ENCODE results near the gene TTYH1. TPM values are rescaled to one million over a fixed set of nuclear protein-coding genes. Genes with fewer than 3 reads are reported as not detected.

TTYH1 gene
- total and polyA plus RNA-seq, 2 donors (not counting 1 experiment from before 2014, with no cell fraction given) = not detected

DNA sequence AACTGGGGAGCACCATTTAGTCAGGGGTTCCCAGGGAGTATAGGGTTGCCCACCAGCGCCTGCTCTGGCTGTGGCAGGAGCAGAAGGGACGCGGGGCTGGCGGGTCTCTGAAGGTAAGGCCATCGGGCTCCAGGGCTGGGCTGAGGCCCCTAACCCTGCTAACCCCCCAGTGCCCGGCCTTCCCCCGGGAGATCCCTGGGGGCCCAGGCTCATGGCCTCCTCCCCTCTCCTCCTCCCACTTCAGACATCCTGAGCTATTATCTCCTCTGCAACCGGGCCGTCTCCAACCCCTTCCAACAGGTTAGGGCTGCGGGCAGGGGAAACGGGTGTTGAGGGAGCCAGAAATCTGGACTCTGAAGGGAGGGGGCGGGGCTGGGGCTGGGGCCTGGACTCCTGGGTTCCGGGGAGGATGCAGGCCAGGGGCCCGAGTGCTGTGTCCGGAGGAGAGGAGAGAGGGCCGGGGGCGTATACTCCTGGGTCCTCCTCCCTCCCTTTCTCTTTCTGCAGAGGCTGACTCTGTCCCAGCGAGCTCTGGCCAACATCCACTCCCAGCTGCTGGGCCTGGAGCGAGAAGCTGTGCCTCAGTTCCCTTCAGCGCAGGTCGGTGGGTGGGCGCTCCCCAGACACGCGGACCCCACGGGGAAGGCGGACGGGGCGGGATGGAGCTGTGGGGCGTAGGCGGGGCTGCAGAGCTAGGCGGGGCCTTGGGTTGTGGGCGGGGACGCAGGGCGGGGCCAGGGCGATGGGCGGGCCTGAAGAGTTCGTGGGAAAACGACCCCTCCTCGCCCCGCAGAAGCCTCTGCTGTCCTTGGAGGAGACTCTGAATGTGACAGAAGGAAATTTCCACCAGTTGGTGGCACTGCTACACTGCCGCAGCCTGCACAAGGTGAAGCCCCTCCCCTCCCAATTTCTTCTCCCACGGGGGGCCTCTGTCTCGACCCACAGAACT is 15.3 kb downstream of the TTYH1 start:
- Histone ChIP-seq H3K27me3 (ENCODE audit: control insufficient read depth, insufficient read depth, low read length) (no peaks in the 10 kb centered on the region), H2AFZ (ENCODE audit: low read length) (no peak overlapping the region), H3K4me3 (replicated peaks in 1 of 4; ENCODE audit: control extremely low read depth in 1 of 4, insufficient read depth in 1 of 4, low read depth in 3 of 4, low read length in 4 of 4) (peak overlapping the region in 1 of 4 experiments; percentile 25), H3K79me2 (ENCODE audit: control insufficient read depth, insufficient read depth, low read length) (no peaks in the 10 kb centered on the region), H3K9me3 (ENCODE audit: control insufficient read depth, insufficient read depth, low read depth, low read length) (no peaks in the 10 kb centered on the region), H3K36me3 (ENCODE audit: control insufficient read depth, insufficient read depth, low read length) (no peaks in the 10 kb centered on the region), H3K27ac (ENCODE audit: insufficient read depth, low read length) (no peak overlapping the region), H4K20me1 (ENCODE audit: control insufficient read depth, extremely low read depth, insufficient read depth, low read length) (no peaks in the 10 kb centered on the region), H3K4me2 (ENCODE audit: extremely low read depth, insufficient read depth, low read length) (peak overlapping the region; percentile 68), H3K4me1 (ENCODE audit: control insufficient read depth, extremely low read depth, insufficient read depth, low read length) (no peaks in the 10 kb centered on the region), H3K9ac (ENCODE audit: insufficient read depth, low read length) (no peak overlapping the region)
- DNase-seq (ENCODE audit: low read depth in 2 of 2) = peak in 1 of 2 donors; percentile 28
- no peak for TF ChIP-seq EZH2 (IDR thresholded peaks at IDR 0.05; ENCODE audit: low read length, missing control alignments)
- TF ChIP-seq, protein P1, sequence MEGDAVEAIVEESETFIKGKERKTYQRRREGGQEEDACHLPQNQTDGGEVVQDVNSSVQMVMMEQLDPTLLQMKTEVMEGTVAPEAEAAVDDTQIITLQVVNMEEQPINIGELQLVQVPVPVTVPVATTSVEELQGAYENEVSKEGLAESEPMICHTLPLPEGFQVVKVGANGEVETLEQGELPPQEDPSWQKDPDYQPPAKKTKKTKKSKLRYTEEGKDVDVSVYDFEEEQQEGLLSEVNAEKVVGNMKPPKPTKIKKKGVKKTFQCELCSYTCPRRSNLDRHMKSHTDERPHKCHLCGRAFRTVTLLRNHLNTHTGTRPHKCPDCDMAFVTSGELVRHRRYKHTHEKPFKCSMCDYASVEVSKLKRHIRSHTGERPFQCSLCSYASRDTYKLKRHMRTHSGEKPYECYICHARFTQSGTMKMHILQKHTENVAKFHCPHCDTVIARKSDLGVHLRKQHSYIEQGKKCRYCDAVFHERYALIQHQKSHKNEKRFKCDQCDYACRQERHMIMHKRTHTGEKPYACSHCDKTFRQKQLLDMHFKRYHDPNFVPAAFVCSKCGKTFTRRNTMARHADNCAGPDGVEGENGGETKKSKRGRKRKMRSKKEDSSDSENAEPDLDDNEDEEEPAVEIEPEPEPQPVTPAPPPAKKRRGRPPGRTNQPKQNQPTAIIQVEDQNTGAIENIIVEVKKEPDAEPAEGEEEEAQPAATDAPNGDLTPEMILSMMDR (conservative IDR thresholded peaks at IDR 0.05 in 1 of 2, IDR thresholded peaks at IDR 0.05 in 1 of 2; ENCODE audit: low read depth in 1 of 2, low read length in 2 of 2) = peak in 1 of 2 donors; percentile 5

DNA sequence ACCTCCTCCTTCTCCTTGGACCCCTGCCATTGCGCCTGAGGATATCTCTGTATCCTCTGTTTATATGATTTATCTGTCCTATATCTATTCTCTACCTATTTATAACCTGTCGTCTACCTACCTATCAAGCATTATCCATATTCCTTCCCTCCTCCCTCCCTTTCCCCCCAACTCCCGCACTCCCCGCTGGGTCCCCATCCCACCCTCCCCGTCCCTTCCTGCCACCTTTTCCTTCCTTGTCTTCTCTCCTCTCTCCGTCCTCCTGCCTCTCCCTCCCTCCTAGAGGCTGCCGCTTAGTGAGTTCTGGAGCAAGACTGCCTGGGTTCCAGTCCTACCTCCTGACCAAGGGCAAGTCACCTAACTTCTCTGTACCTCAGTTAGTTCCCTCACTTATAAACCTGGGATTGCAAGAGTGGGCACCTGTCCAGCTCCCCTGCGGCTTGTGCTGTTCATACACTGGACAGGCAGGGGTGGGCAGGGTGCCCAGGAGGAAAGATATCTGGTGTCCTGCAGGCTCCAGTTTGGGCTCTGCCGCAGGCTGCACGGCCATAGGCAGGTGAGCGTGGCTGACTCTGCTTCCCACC is 16.1 kb downstream of the TTYH1 start:
- Histone ChIP-seq H3K4me2 (ENCODE audit: extremely low read depth, insufficient read depth, low read length) (no peak overlapping the region), H3K4me1 (ENCODE audit: control insufficient read depth, extremely low read depth, insufficient read depth, low read length) (no peaks in the 10 kb centered on the region), H4K20me1 (ENCODE audit: control insufficient read depth, extremely low read depth, insufficient read depth, low read length) (no peaks in the 10 kb centered on the region), H3K36me3 (ENCODE audit: control insufficient read depth, insufficient read depth, low read length) (no peaks in the 10 kb centered on the region), H3K9me3 (ENCODE audit: control insufficient read depth, insufficient read depth, low read depth, low read length) (no peaks in the 10 kb centered on the region), H3K4me3 (replicated peaks in 1 of 4; ENCODE audit: control extremely low read depth in 1 of 4, insufficient read depth in 1 of 4, low read depth in 3 of 4, low read length in 4 of 4) (no peak overlapping the region), H3K27me3 (ENCODE audit: control insufficient read depth, insufficient read depth, low read length) (no peaks in the 10 kb centered on the region), H3K27ac (ENCODE audit: insufficient read depth, low read length) (no peak overlapping the region), H2AFZ (ENCODE audit: low read length) (no peak overlapping the region), H3K9ac (ENCODE audit: insufficient read depth, low read length) (no peak overlapping the region), H3K79me2 (ENCODE audit: control insufficient read depth, insufficient read depth, low read length) (no peaks in the 10 kb centered on the region)
- peak in 1 of 2 donors; percentile 52 for DNase-seq (ENCODE audit: low read depth in 2 of 2)
- TF ChIP-seq, protein P1 (conservative IDR thresholded peaks at IDR 0.05 in 1 of 2, IDR thresholded peaks at IDR 0.05 in 1 of 2; ENCODE audit: low read depth in 1 of 2, low read length in 2 of 2) = no peak
- no peak for TF ChIP-seq EZH2 (IDR thresholded peaks at IDR 0.05; ENCODE audit: low read length, missing control alignments)

DNA sequence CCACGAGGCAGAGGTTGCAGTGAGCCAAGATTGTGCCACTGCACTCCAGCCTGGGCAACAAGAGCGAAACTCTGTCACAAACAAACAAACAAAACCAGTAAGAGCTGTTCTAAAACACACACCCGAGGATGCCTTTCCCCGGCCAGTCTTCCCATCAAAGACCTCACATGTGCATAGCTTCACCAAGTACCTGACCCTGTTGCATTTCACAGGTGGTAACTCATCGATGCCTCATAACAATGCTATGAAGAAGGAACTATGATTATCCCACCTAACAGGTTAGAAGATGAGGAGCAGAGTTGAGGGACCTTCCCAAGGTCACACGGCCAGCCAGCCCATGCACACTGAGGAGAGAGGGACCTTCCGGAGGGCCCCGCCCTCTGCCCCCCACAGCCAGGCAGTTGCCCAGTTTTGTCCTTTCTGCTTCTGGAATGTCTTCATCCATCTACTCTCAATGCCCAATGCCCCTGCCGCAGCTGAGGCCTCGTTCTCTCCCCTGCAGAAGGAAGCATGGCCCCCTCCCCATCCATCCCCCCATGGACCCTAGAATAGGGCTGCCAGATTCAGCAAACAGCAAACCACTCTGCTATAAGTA is 17.0 kb downstream of the TTYH1 start:
- Histone ChIP-seq H3K27ac (ENCODE audit: insufficient read depth, low read length) (no peak overlapping the region), H3K79me2 (ENCODE audit: control insufficient read depth, insufficient read depth, low read length) (no peaks in the 10 kb centered on the region), H2AFZ (ENCODE audit: low read length) (no peak overlapping the region), H3K9me3 (ENCODE audit: control insufficient read depth, insufficient read depth, low read depth, low read length) (no peaks in the 10 kb centered on the region), H3K27me3 (ENCODE audit: control insufficient read depth, insufficient read depth, low read length) (no peaks in the 10 kb centered on the region), H3K36me3 (ENCODE audit: control insufficient read depth, insufficient read depth, low read length) (no peaks in the 10 kb centered on the region), H3K9ac (ENCODE audit: insufficient read depth, low read length) (no peak overlapping the region), H3K4me2 (ENCODE audit: extremely low read depth, insufficient read depth, low read length) (no peak overlapping the region), H3K4me1 (ENCODE audit: control insufficient read depth, extremely low read depth, insufficient read depth, low read length) (no peaks in the 10 kb centered on the region), H3K4me3 (replicated peaks in 1 of 4; ENCODE audit: control extremely low read depth in 1 of 4, insufficient read depth in 1 of 4, low read depth in 3 of 4, low read length in 4 of 4) (no peak overlapping the region), H4K20me1 (ENCODE audit: control insufficient read depth, extremely low read depth, insufficient read depth, low read length) (no peaks in the 10 kb centered on the region)
- no peak for DNase-seq (ENCODE audit: low read depth in 2 of 2)
- TF ChIP-seq, protein P1 (conservative IDR thresholded peaks at IDR 0.05 in 1 of 2, IDR thresholded peaks at IDR 0.05 in 1 of 2; ENCODE audit: low read depth in 1 of 2, low read length in 2 of 2) = no peak

Data from fibroblast of lung (primary cell).